Tibial nerve (tissue), 4 donors: ENCODE data around the gene MAFG. TPM values are rescaled to one million over a fixed set of nuclear protein-coding genes. Genes with fewer than 3 reads are reported as not detected.
A peak's percentile ranks its signal among the peaks of the same experiment; 100 is the strongest.

Experiments
- DNase-seq, 2 donors: peaks; one replicate each; pipeline ENCODE4 v3.0.0-alpha.2; 2019; ENCODE audit warnings: low spot score in 2 of 2
- H3K27ac ChIP-seq, 4 donors: fragments of 200-600 bp; sonication (generic) in 3 of 4; one replicate each; pipeline ENCODE4 v1.5.1; 2017 to 2019; ENCODE audit warnings: mild to moderate bottlenecking in 1 of 4
- H3K27me3 ChIP-seq, 2 donors: fragments of 200-600 bp; sonication (generic) in 1 of 2; one replicate each; pipeline versions ENCODE4 v1.5.1 to v1.6.0; 2017 to 2019
- H3K36me3 ChIP-seq, 3 donors: fragments of 200-600 bp; sonication (generic); one replicate each; pipeline ENCODE4 v1.5.1; 2018 to 2019
- H3K4me1 ChIP-seq, 4 donors: fragments of 200-600 bp; sonication (generic) in 3 of 4; one replicate each; pipeline ENCODE4 v1.5.1; 2017 to 2019
- H3K4me3 ChIP-seq, 4 donors: fragments of 200-600 bp; sonication (generic) in 3 of 4; one replicate each; pipeline ENCODE4 v1.5.1; 2017 to 2019; ENCODE audit warnings: mild to moderate bottlenecking in 1 of 4, moderate library complexity in 1 of 4
- H3K9me3 ChIP-seq, 4 donors: fragments of 200-600 bp; sonication (generic) in 3 of 4; one replicate each; pipeline ENCODE4 v1.5.1; 2017 to 2019
- CTCF ChIP-seq, 5 experiments: fragments of 200-600 bp in 3 of 5; fragments of 450-650 bp in 2 of 5; sonication (generic) in 3 of 5; IDR thresholded peaks; one replicate each; pipeline ENCODE4 v1.5.1; 2016 to 2019; ENCODE audit warnings: antibody characterized with exemption in 5 of 5, mild to moderate bottlenecking in 3 of 5, moderate library complexity in 2 of 5
- EP300 ChIP-seq, 2 donors: sonication (generic); formaldehyde crosslinking; IDR thresholded peaks; one replicate each; pipeline ENCODE4 v1.6.1; 2017; ENCODE audit warnings: antibody characterized with exemption in 2 of 2, mild to moderate bottlenecking in 1 of 2
- POLR2A ChIP-seq, 2 donors: fragments of 450-650 bp; IDR thresholded peaks; one replicate each; pipeline ENCODE4 v1.6.1; 2017; ENCODE audit warnings: antibody characterized with exemption in 2 of 2, mild to moderate bottlenecking in 2 of 2, moderate library complexity in 2 of 2
- WGBS, 2 donors: methylation state at CpG; one replicate each; pipeline ENCODE4 v1.1.5; 2018; 5-methylcytosine and 5-hydroxymethylcytosine counted together
- total RNA-seq, 4 donors: library from RNA; depleted of rRNA; stranded (reverse); fragments of >200 nt; gene quantifications; one replicate each; pipeline ENCODE4 v1.1.0, GENCODE V29; 2016

The MAFG gene
- total RNA-seq, 4 donors from 2014 or later: 17.9 to 25.5 (median 22.5) TPM

- no peak for DNase-seq
- TF ChIP-seq POLR2A (IDR thresholded peaks at IDR 0.05) (no peak), EP300 (IDR thresholded peaks at IDR 0.05) (no peak), CTCF (IDR thresholded peaks at IDR 0.05) (no peak)
- Histone ChIP-seq H3K4me3 (peak overlapping the region in 2 of 4 donors; percentile 26 to 34), H3K9me3 (no peaks in the 10 kb centered on the region), H3K27me3 (no peaks in the 10 kb centered on the region), H3K4me1 (peaks cover 0 to 66% (median 38%) of the 10 kb centered on the region in 4 donors), H3K27ac (peak overlapping the region in 3 of 4 donors; percentile 39 to 62 (median 56)), H3K36me3 (peaks cover 0 to 36% (median 3%) of the 10 kb centered on the region in 3 donors)
- WGBS, 2 donors: 87 to 88% methylated on average over 52 to 57 of the region's 58 CpGs
Observed at GRCh38 chr17:81922566-81923301, 4.8 kb downstream of the MAFG start.

- no peak overlapping the region for H3K27ac ChIP-seq
- H3K4me3 ChIP-seq: no peak overlapping the region
- WGBS, 2 donors: 92 to 93% methylated on average over 23 of the region's 23 CpGs
- no peak for DNase-seq
- H3K36me3 ChIP-seq: peaks cover 0 to 36% (median 3%) of the 10 kb centered on the region in 3 donors
- H3K9me3 ChIP-seq: no peaks in the 10 kb centered on the region
- H3K27me3 ChIP-seq: no peaks in the 10 kb centered on the region
- TF ChIP-seq POLR2A (IDR thresholded peaks at IDR 0.05): no peak
- TF ChIP-seq CTCF (IDR thresholded peaks at IDR 0.05): no peak
- TF ChIP-seq EP300 (IDR thresholded peaks at IDR 0.05): no peak
- H3K4me1 ChIP-seq: peaks cover 0 to 70% (median 42%) of the 10 kb centered on the region in 4 donors
Observed at GRCh38 chr17:81921996-81922565, 5.5 kb downstream of the MAFG start.

DNA sequence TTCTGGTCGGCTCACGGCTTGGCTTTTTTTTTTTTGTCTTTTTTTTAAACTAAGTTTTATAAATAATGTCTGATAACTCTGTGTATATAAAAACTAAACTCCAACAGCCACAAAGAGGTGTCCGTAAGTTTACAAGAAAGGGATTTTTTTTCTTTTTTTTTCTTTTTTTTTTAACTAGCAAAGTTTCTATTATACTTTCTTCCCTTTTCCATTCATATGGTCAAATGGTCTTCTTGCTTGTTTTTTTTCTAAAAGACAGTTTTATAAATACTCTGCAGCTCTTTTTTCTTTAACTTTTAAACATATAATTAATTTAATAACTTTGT lies 6.0 kb downstream of the MAFG start:
- no peak overlapping the region for H3K4me3 ChIP-seq
- H3K9me3 ChIP-seq: no peaks in the 10 kb centered on the region
- 70 to 85% methylated on average over 3 of the region's 3 CpGs for WGBS, 2 donors
- H3K27me3 ChIP-seq: no peaks in the 10 kb centered on the region
- H3K27ac ChIP-seq: no peak overlapping the region
- H3K4me1 ChIP-seq: peaks cover 0 to 72% (median 47%) of the 10 kb centered on the region in 4 donors
- peaks cover 0 to 36% (median 3%) of the 10 kb centered on the region in 3 donors for H3K36me3 ChIP-seq
- DNase-seq: no peak
- TF ChIP-seq POLR2A (IDR thresholded peaks at IDR 0.05) (no peak), EP300 (IDR thresholded peaks at IDR 0.05) (no peak), CTCF (IDR thresholded peaks at IDR 0.05) (no peak)

GRCh38 chr17:81920612-81921536 lies 6.7 kb downstream of the MAFG start:
- no peak for TF ChIP-seq EP300 (IDR thresholded peaks at IDR 0.05)
- TF ChIP-seq POLR2A (IDR thresholded peaks at IDR 0.05): no peak
- no peak for TF ChIP-seq CTCF (IDR thresholded peaks at IDR 0.05)
- no peak for DNase-seq
- Histone ChIP-seq H3K9me3 (no peaks in the 10 kb centered on the region), H3K4me1 (peaks cover 0 to 71% (median 45%) of the 10 kb centered on the region in 4 donors), H3K27me3 (no peaks in the 10 kb centered on the region), H3K36me3 (peaks cover 0 to 38% (median 3%) of the 10 kb centered on the region in 3 donors), H3K27ac (no peak overlapping the region), H3K4me3 (no peak overlapping the region)
- 74 to 79% methylated on average over 29 to 33 of the region's 33 CpGs for WGBS, 2 donors
